Ascending aorta (tissue), 2 donors: Measurements from ENCODE around the gene ADGRF5. TPM values are rescaled to one million over a fixed set of nuclear protein-coding genes. Genes with fewer than 3 reads are reported as not detected.

Experiments
- DNase-seq, 2 donors: peaks; one replicate each; pipeline ENCODE4 v3.0.0-alpha.2; 2019; ENCODE audit warnings: low spot score in 2 of 2
- H3K27ac ChIP-seq, 2 donors: fragments of 200-600 bp; sonication (generic); one replicate each; pipeline ENCODE4 v1.5.1; 2016 to 2017; ENCODE audit warnings: mild to moderate bottlenecking in 1 of 2
- H3K27me3 ChIP-seq: fragments of 200-600 bp; sonication (generic); one replicate; pipeline ENCODE4 v1.5.1; 2017
- H3K36me3 ChIP-seq, 2 donors: fragments of 200-600 bp; sonication (generic); one replicate each; pipeline ENCODE4 v1.5.1; 2016
- H3K4me1 ChIP-seq, 2 donors: fragments of 200-600 bp; sonication (generic); one replicate each; pipeline ENCODE4 v1.5.1; 2016 to 2017; ENCODE audit warnings: mild to moderate bottlenecking in 1 of 2
- H3K4me3 ChIP-seq, 2 donors: fragments of 200-600 bp; sonication (generic); one replicate each; pipeline ENCODE4 v1.5.1; 2016 to 2017; ENCODE audit warnings: mild to moderate bottlenecking in 1 of 2
- H3K9me3 ChIP-seq, 2 donors: fragments of 200-600 bp; sonication (generic); one replicate each; pipeline ENCODE4 v1.5.1; 2016
- intact Hi-C: fragments of 100-400 bp; cut with DNase I; formaldehyde crosslinking; loops from one replicate; pipeline ENCODE4 v1.15.1; 2023
- total RNA-seq: library from RNA; depleted of rRNA; stranded (reverse); fragments of >200 nt; gene quantifications from one replicate; pipeline ENCODE4 v1.1.0, GENCODE V29; 2016
- TF ChIP-seq, protein P1 (sequence below), 3 experiments: fragments of 200-600 bp in 2 of 3; fragments of 450-650 bp in 1 of 3; sonication (generic) in 2 of 3; IDR thresholded peaks; one replicate each; pipeline ENCODE4 v1.5.1; 2016 to 2019; ENCODE audit warnings: antibody characterized with exemption in 3 of 3, mild to moderate bottlenecking in 1 of 3, moderate library complexity in 1 of 3

ADGRF5 gene
- total RNA-seq, 1 donor from 2014 or later, result 29.6 TPM

DNA sequence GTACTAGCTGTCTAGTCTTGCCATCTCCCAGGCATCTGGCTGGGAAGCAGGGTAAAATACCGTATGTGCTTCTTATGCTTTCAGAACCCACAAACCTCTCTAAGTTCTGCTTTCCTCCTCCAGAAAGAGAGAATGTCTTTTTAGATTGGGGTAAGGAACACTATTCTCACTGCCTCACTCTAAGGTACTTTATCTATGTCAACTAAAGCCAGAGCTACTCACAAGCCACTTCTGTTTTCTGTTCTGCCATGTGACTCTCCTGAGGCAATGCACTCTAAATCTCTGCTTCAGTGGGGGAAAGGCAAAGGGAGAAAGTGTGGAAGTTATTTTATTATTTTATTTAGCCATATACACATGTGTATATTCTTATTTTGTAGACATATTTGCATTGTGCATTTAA is 112.9 kb downstream of the ADGRF5 start:
- TF ChIP-seq, protein P1, sequence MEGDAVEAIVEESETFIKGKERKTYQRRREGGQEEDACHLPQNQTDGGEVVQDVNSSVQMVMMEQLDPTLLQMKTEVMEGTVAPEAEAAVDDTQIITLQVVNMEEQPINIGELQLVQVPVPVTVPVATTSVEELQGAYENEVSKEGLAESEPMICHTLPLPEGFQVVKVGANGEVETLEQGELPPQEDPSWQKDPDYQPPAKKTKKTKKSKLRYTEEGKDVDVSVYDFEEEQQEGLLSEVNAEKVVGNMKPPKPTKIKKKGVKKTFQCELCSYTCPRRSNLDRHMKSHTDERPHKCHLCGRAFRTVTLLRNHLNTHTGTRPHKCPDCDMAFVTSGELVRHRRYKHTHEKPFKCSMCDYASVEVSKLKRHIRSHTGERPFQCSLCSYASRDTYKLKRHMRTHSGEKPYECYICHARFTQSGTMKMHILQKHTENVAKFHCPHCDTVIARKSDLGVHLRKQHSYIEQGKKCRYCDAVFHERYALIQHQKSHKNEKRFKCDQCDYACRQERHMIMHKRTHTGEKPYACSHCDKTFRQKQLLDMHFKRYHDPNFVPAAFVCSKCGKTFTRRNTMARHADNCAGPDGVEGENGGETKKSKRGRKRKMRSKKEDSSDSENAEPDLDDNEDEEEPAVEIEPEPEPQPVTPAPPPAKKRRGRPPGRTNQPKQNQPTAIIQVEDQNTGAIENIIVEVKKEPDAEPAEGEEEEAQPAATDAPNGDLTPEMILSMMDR (IDR thresholded peaks at IDR 0.05), result no peak
- Histone ChIP-seq H3K4me3 (no peak overlapping the region), H3K27me3 (no peaks in the 10 kb centered on the region), H3K27ac (no peak overlapping the region), H3K9me3 (no peaks in the 10 kb centered on the region), H3K36me3 (no peaks in the 10 kb centered on the region), H3K4me1 (no peaks in the 10 kb centered on the region)
- intact Hi-C loops, result no loop called here
- no peak for DNase-seq

Other genes with a start within 250 kb of the ADGRF5 start
- 0.53 TPM for gene TDRD6, start 234.1 kb downstream of the ADGRF5 start, total RNA-seq
- gene PLA2G7, start 186.6 kb downstream of the ADGRF5 start, total RNA-seq, result 2.1 TPM
- not detected for gene ANKRD66, start 175.0 kb downstream of the ADGRF5 start, total RNA-seq
- not detected for gene MEP1A, start 128.5 kb downstream of the ADGRF5 start, total RNA-seq
- gene ADGRF1, start 120.4 kb upstream of the ADGRF5 start, total RNA-seq, result not detected